Transverse colon (tissue), 4 donors: ENCODE measurements around the gene KRT5.

Experiments
- CTCF ChIP-seq, 5 experiments: fragments of 200-600 bp in 3 of 5; fragments of 450-650 bp in 2 of 5; sonication (generic) in 3 of 5; IDR thresholded peaks; 1 replicate in 2 of 5; 2 replicates in 3 of 5; pipeline ENCODE4 v1.5.1; 2016 to 2017; ENCODE audit warnings: antibody characterized with exemption in 5 of 5, inconsistent platforms in 3 of 5, mild to moderate bottlenecking in 2 of 5, moderate library complexity in 1 of 5
- POLR2AphosphoS5 ChIP-seq, 3 donors: sonication (generic); formaldehyde crosslinking; IDR thresholded peaks; one replicate each; pipeline ENCODE4 v1.6.1; 2016; ENCODE audit warnings: antibody characterized with exemption in 3 of 3

DNA sequence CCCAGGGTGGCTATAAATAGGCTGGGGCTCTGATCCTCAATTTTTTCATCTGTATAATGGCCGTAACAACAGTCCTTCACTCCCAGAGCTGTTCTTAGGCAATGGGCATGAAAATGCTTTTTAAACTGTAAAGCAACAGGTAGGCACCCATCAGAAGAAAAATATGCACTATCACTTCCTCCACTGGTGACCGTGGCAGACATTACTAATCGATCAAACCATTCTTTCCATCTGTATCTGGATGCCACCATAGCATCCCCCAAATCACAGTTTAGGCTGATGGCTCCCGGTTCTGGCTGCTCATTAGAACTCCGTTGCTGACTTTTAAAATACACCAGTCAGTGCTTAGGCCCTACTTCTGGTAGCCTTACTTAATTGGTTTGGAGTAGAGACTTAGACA lies 21.5 kb upstream of the KRT5 start:
- TF ChIP-seq CTCF (IDR thresholded peaks at IDR 0.05) (no peak), POLR2AphosphoS5 (IDR thresholded peaks at IDR 0.05) (no peak)
